Measurements from ENCODE around the gene NT5C2. TPM values are rescaled to one million over a fixed set of nuclear protein-coding genes. Genes with fewer than 3 reads are reported as not detected.
A peak's percentile ranks its signal among the peaks of the same experiment; 100 is the strongest.

Gene NT5C2
- total RNA-seq, 2 experiments from 2014 or later = 39.1 to 43.0 TPM

DNA sequence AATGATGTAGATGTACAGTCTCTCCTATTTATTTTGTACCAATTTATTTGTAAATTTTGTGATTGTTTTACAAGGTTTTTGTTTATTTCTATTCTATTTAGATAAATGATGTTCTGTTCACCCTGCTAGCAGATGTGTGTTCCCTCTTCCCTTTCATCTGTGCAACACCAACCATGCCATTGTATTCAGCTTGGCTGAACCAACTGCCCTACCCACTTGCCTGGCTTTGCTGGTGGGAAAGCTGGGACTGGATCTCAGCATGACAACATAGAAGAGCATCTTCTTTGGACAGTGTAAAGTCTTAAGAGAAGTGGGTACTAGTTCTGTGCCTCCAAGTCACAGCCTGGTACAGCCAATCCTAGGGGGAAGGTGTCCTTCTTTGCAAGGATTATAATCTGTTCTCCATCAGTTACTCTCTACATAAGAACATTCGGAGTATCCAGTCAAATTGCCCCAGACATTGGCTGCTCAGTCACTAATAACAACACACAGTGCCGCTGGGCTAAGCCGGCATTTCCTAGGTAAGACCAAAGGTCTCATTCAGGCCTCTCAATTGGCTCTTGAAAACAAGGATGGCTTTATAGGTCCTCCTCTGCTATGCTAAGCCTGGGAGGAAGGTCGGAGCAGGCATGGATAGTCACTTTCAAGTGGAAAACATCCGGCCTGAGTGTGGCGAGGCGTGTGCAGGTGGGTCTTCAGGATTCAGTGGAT lies 109.7 kb downstream of the NT5C2 start:
- Mint-ChIP-seq H3K4me3 (no peak overlapping the region), H3K9me3 (no peaks in the 10 kb centered on the region), H3K27me3 (no peaks in the 10 kb centered on the region), H3K4me1 (ENCODE audit: low read depth) (no peaks in the 10 kb centered on the region), H3K36me3 (ENCODE audit: low read depth) (peaks cover 7% of the 10 kb centered on the region), H3K27ac (no peak overlapping the region)
- intact Hi-C loops (cut with micrococcal nuclease) = no loop called here
- ChIA-PET CTCF (no interaction called here), POLR2A (no interaction called here)
- no peak for DNase-seq
- TF ChIP-seq, protein P1, sequence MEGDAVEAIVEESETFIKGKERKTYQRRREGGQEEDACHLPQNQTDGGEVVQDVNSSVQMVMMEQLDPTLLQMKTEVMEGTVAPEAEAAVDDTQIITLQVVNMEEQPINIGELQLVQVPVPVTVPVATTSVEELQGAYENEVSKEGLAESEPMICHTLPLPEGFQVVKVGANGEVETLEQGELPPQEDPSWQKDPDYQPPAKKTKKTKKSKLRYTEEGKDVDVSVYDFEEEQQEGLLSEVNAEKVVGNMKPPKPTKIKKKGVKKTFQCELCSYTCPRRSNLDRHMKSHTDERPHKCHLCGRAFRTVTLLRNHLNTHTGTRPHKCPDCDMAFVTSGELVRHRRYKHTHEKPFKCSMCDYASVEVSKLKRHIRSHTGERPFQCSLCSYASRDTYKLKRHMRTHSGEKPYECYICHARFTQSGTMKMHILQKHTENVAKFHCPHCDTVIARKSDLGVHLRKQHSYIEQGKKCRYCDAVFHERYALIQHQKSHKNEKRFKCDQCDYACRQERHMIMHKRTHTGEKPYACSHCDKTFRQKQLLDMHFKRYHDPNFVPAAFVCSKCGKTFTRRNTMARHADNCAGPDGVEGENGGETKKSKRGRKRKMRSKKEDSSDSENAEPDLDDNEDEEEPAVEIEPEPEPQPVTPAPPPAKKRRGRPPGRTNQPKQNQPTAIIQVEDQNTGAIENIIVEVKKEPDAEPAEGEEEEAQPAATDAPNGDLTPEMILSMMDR (IDR thresholded peaks at IDR 0.05) = no peak
- ATAC-seq = no peak

GRCh38 chr10:103082683-103083082 lies 110.4 kb downstream of the NT5C2 start:
- Mint-ChIP-seq H3K27ac (no peak overlapping the region), H3K27me3 (no peaks in the 10 kb centered on the region), H3K9me3 (no peaks in the 10 kb centered on the region), H3K4me1 (ENCODE audit: low read depth) (no peaks in the 10 kb centered on the region), H3K36me3 (ENCODE audit: low read depth) (peaks cover 5% of the 10 kb centered on the region), H3K4me3 (no peak overlapping the region)
- ATAC-seq (no peak), DNase-seq (no peak)
- TF ChIP-seq, protein P1 (IDR thresholded peaks at IDR 0.05) = no peak
- ChIA-PET CTCF (no interaction called here), POLR2A (no interaction called here)
- intact Hi-C loops (cut with micrococcal nuclease) = no loop called here

DNA sequence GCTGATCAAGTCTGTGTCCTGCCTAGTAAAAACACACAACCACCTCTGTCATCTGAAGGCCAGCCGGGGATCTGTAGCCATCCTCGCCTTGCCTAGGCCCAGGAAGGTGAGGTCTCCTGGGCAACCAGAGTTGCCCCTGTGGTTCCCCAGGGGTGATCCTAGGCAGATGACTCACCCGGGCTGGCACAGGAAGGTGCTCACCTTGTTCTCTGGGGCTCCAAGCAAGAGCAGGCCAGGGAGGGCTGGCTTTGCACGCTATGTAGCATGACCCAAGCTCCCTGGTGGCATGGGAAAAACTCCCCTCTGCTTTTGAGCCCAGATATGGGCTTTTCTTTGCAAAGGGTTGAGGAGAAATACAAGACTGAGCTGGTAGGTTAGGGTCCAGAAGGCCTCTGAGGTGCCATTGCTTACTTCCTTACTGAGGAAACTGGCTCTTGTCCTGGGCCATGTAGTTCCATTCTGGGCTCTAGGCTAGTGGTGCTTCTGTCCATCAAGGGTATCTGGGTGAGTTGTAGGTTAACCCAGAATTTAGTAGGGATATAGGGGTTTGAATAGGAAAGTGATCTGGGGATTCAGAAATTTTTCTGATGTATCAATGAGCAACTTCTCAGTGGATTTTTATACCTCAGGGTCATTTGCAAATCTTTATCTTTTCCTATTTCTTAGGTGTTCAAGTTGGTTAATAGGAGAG lies 112.0 kb downstream of the NT5C2 start:
- Mint-ChIP-seq H3K27me3 (no peaks in the 10 kb centered on the region), H3K9me3 (no peaks in the 10 kb centered on the region), H3K27ac (peak overlapping the region; percentile 17), H3K4me3 (no peak overlapping the region), H3K36me3 (ENCODE audit: low read depth) (peaks cover 5% of the 10 kb centered on the region), H3K4me1 (ENCODE audit: low read depth) (no peaks in the 10 kb centered on the region)
- TF ChIP-seq, protein P1 (IDR thresholded peaks at IDR 0.05) = no peak
- CTCF ChIA-PET = interaction anchor here (0.7 to 2.1 kb wide), 3 partner anchors 11 to 179 kb away, joined by 3 to 7 read pairs (median 3); no protein-coding TSS in a partner anchor
- DNase-seq (no peak), ATAC-seq (peak; percentile 47)
- POLR2A ChIA-PET = interaction anchor here (0.6 to 0.9 kb wide), 2 partner anchors 18 to 24 kb away, joined by 3 read pairs; no protein-coding TSS in a partner anchor
- intact Hi-C loops (cut with micrococcal nuclease) = no loop called here

DNA sequence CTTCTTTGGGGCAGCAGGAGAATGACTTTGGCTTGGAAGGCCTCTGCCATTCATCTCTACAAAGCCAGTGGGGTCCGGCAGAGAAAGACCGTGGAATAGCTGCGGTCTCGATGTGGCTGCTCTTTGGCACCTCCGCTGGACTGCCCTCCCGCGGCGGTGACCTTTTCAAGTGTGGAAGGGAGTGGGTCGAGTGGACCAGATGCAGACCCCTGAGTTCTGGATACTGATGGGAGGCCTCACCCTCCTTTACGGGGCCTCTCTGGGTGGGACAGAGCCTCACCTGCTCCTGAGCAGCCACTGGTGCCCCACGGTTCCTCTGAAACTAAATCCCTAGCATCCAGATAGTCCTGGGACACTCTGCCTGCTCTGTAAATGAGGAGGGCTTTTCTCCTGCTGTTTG lies 113.1 kb downstream of the NT5C2 start:
- CTCF ChIA-PET = interaction anchor here (0.8 kb wide), 1 partner anchor 163 kb away, joined by 4 read pairs; no protein-coding TSS in a partner anchor
- Mint-ChIP-seq H3K4me3 (no peak overlapping the region), H3K27me3 (no peaks in the 10 kb centered on the region), H3K4me1 (ENCODE audit: low read depth) (no peaks in the 10 kb centered on the region), H3K9me3 (no peaks in the 10 kb centered on the region), H3K36me3 (ENCODE audit: low read depth) (peaks cover 3% of the 10 kb centered on the region), H3K27ac (no peak overlapping the region)
- no peak for DNase-seq
- POLR2A ChIA-PET = interaction anchor here (0.8 kb wide), 1 partner anchor 162 kb away, joined by 4 read pairs; the partner anchor contains the start of gene CNNM2
- intact Hi-C loops (cut with micrococcal nuclease) = loop anchor here (10.0 kb wide), 1 partner anchor 165 kb away; the partner anchor contains the start of gene RPEL1
- TF ChIP-seq, protein P1 (IDR thresholded peaks at IDR 0.05) = no peak
- ATAC-seq = no peak
